8988T (cell line): Measurements from ENCODE around the gene EML1.
A peak's percentile ranks its signal among the peaks of the same experiment; 100 is the strongest.
"Not testable (repeated sequence)": the region's sequence is repeated elsewhere in the genome, so short reads cannot be mapped to it uniquely, and the experiment has no call there.

ENCODE experiments used
- DNase-seq: peaks from one replicate; pipeline ENCODE4 v3.0.0; 2011

The EML1 gene

DNA sequence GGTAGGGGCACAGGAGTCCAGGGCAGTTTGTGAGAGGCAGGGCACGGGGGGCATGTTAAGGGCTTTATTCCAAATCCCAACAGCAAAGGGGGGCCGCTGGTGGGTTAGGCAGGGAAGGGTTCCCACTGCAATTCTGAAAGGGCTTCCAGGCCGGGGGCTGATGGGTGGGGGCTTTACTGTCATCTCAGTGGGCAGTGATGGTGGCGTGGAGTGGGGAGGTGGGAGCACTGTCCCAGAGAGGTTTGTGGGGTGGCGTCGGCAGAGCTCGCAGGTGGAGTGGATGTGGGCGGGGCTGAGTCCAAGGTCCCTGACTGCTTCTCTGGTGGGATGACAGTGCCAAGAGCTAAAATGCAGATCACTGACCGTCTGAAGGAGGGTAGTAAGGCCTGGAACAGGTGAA is 150.4 kb downstream of the EML1 start:
- DNase-seq: no peak

DNA sequence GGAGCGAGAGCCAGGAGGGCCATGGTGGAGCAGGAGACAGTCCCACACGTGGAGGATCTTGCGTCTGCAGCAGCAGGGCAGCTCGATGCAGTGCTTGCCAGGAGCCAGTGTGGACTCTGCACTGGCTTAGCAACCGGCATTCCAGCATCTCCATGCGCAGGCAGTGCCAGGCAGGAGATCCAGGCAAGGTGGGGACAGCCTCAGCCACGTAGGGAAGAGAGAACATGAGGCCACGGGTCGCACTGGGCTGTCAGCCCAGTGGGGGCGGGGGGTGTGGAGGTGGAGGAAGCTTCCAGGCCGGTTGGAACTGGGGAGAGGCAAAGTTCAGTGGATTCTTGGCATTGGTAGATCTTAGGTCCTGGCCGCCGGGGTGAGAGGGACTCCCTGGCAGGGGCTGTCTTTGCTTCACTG is 151.0 kb downstream of the EML1 start:
- no peak for DNase-seq

DNA sequence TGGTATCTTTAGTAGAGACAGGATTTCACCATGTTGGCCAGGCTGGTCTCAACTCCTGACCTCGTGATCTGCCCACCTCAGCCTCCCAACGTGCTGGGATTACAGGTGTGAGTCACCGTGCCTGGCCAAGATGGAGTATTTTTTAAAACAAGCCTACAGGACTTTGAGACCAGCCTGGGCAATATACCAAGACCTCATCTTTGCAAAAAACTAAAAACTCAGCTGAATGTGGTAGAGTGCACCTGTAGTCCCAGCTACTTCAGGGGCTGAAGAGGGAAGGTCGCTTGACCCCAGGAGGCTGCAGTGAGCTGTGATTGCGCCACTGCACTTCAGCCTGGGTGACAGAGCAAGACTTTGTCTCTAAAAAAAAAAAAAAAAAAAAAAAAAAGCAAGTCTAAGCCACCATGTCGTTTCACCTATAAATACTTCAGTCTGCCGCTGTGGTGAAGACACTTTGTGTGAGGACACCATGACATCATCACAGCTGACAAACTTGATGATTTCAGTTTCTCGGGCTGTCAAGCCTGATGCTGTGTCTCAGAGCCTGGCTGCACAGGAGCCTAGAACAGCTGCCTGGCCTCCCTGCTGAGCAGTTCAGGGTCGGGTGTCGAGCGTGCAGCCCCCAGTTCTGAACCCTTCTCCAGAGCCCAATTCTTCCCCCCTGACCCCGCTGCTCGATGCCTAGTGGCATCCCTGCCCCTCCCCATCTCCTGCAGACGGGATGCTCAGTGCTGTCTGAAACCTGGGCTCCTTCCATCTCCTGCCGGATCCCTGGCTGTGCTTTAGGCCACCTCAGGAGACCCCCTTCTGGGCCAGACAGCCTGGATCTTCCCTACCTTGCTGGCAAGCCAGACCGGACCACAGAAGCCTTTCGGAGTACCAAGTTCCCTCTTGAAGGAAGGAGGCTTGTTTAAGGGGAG is 152.8 kb downstream of the EML1 start:
- DNase-seq: no peak

DNA sequence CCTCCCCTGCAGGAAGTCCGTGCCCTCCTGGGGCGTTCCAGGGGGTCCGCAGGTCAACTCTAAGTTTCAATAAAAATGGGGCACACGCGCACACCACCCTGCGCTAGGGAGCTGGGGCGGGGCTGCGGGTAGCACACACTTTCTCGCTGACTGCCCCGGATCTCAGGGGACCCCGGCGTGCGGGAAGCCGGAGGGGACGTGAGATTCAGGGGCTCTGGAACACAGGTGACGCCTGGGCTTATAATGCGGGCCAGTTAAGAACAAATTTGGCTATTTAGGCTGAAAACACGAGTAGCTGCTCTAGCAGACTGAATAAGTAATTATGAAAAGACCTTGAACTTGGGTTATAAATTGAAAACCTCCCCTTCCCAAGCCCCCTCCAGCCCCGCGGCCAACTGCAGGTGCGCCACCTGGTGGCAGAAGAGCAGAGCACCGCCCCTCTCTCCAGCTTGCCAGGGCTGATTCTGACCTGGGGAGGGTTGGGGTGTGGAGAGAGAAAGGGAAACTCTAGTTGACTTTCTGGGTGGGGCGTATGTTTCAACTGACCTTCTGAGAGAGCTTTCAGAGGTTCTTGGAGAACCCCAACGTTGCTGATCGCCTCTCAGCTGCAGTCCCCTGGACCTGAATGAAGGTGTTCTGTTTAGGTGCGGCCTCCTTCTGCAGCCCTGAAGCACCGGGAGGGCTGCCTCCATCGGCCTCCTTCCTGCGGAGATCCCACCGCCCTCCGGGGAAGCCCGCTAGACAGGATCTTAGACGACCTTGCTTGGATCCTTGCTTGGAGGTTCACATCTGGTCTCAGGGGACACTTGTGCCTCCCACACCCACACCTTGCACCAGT is 153.7 kb downstream of the EML1 start:
- DNase-seq: peak; percentile 82

DNA sequence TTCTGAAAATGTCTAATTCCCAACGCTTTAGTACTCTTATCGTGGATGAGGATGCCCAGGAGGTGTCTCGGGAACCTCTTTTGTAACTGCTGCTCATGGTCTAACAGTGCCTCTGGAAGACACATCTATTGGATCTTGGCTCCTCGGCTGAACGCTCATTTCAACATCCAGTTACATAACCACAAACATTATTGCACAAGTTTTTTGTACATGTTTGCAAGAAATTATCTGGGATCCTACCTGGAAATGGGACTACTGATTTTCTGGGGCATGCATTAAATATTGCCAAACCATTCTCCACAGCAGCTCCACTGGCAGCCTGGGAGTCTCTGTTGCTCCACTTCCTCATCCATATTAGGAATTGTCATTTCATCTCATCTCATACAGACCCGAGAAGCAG is 154.5 kb downstream of the EML1 start:
- no peak for DNase-seq

DNA sequence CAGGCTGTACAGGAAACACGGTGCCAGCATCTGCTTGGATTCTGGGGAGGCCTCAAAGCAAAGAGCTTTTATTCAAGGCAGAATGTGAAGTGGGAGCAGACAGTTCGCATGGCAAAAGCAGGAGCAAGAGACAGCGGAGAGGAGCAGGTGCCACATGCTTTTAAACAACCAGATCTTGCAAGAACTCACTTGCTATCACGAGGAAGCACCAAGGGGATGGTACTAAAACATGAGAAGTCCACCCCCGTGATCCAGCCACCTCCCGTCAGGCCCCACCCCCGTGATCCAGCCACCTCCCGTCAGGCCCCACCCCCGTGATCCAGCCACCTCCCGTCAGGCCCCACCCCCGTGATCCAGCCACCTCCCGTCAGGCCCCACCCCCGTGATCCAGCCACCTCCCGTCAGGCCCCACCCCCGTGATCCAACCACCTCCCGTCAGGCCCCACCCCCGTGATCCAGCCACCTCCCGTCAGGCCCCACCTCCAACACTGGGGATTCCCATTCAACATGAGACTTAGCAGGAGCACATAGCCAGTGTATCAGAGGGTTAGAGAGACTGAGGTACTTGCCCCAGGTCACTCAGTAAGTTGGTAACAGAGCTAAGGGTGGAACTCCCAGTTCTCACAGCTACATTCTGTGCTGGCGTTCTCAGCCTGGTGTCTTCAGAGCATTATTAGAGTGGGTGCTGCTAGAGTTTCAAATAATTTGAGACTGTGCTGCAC is 156.0 kb downstream of the EML1 start:
- not testable (repeated sequence) for DNase-seq

DNA sequence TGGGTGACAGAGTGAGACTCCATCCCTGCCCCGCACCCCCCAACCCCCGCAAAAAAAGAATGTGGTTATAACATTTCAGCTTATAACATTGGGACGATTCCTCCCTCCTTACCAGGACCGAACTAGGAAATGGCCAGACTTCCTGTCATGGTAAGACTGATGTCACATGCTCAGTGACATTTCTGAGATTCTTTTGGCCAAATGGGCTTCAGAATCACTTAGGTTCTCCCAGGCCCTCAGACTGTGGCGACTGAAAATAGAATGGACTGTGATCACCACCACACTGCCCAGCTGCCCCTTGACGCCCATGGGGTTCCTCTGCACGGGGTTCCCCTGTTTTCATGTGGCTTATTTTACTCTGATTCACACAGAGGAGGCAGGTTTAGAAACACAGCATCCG is 157.0 kb downstream of the EML1 start:
- no peak for DNase-seq

DNA sequence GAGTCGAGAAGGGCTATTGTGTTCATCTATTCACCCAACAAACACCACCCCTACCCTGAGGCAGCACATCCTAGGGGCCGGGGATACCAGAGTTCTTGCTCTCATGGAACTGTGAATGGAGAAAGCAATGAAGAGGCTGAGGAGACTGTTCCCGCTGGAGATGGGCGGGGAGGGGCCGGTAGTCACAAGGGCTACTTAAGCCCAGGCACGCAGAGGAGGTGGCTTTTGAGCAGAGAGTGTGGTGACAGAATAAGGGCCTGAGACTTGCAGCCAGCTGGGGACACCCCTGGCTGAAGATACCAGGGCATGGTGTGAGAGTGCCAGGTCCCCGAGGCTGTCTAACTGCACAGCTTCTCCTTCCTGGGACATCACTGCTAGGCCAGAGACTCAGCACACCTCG is 157.9 kb downstream of the EML1 start:
- no peak for DNase-seq

DNA sequence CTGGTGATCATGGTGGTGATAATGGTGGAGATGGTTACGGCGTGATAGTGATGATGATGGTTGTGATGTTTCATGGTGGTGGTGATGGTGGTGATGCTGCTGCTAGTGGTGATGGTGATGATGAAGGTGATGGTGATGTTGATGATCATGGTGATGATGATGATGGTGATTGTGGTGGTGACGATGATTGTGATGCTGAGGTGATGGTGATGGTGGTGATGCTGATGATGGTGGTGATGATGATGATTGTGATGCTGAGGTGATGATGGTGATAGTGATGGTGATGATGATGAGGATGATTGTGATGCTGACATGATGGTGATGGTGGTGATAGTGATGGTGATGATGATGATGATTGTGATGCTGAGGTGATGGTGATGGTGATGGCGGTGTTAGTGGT is 158.8 kb downstream of the EML1 start:
- no peak for DNase-seq

DNA sequence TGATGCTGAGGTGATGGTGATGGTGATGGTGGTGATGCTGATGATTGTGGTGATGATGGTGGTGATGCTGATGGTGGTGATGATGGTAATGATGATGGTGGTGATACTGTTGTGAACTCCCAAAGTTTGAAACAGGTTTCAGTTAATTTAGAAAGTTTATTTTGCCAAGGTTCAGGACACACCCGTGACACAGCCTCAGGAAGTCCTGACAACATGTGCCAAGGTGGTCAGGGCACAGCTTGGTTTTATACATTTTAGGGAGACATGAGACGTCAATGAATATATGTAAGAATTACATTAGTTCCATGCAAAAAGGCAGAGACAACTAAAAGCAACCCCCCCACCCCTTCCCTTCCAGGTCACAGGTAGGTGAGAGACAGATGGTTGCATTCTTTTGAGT is 159.2 kb downstream of the EML1 start:
- DNase-seq: no peak

DNA sequence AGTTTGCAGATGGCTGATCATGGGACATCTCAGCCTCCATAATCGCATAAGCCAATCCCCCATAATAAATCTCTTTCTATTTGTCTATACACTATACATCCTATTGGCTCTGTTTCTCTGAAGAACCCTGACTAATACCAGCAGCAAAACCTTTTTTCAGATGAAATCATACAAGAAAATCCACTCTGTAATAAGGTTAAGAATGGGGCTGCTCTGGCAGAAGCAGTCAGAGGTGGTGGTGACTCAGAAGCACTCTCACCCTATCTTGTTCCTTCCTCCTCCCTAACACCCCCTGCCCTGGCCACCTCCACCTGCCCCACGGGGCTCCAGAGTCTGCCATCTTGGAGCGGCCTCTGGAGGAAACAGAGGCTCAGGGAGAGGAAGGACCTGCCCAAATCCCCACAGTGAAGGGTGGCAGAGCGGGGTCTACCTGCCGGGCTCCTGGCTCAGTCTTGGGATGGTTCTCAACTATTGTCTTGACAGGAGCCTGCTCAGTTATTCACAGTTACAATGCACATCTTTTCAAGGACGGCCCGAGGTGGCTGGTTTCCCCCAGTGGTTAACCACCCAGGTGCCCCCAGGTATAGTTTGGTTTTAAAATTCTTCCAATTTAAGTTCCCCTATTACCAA is 162.7 kb downstream of the EML1 start:
- DNase-seq: no peak

DNA sequence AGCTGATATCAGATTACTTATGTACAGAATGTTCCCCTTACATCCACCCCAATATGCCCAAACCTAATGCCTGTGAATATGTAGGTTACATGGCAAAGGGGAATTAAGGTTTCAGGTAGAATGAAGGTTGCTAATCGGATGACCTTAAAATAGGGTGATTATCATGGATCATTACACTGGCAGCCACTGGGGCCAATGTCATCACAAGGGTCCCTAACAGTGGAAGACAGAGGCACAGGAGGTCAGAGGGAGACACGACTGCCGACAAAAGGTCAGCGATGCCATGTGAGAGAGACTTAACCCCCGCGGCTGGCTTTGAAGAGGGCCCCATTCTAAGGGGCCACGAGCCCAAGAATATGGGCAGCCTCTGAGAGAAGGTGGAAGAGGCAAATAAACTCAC is 165.2 kb downstream of the EML1 start:
- DNase-seq: no peak

DNA sequence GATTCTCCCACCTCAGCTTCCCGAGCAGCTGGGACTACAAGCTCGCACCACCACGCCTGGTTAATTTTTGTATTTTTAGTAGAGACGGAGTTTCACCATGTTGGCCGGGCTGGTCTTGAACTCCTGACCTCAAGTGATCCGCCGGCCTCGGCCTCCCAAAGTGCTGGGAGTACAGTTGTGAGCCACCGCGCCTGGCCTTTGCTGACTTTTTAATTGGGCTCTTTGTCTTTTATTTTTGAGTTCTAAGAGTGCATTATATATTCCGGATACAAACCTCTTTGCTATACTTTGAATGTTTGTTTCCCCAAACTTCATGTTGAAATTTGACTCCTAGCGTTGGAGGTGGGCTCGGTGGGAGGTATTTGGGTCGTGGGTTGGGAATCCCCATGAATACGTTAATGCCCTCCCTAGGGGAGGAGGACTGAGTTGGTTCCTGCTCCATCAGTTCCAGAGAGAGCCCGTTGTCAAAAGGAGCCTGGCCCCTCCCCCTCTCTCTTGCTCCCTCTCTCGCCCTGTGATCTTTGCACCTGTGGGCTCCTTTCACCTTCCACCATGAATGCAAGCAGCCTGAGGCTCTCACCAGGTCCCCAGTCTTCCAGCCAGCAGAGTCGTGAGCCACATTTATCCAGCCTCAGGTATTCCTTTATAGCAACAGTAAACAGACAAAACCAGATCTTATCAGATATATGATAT is 168.8 kb downstream of the EML1 start:
- DNase-seq: no peak

DNA sequence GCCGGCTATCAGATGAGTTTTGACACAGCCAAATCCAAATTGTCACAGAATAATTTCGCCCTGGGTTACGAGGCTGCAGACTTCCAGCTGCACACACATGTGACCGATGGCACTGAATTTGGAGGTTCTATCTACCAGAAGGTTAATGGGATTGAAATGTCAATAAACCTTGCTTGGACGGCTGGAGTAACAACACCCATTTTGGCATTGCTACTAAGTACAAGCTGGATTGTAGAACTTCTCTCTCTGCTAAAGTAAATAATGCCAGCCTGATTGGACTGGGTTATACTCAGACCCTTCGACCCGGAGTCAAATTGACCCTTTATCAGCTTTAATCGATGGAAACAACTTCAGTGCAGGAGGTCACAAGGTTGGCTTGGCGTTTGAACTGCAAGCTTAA is 171.8 kb downstream of the EML1 start:
- DNase-seq: no peak

DNA sequence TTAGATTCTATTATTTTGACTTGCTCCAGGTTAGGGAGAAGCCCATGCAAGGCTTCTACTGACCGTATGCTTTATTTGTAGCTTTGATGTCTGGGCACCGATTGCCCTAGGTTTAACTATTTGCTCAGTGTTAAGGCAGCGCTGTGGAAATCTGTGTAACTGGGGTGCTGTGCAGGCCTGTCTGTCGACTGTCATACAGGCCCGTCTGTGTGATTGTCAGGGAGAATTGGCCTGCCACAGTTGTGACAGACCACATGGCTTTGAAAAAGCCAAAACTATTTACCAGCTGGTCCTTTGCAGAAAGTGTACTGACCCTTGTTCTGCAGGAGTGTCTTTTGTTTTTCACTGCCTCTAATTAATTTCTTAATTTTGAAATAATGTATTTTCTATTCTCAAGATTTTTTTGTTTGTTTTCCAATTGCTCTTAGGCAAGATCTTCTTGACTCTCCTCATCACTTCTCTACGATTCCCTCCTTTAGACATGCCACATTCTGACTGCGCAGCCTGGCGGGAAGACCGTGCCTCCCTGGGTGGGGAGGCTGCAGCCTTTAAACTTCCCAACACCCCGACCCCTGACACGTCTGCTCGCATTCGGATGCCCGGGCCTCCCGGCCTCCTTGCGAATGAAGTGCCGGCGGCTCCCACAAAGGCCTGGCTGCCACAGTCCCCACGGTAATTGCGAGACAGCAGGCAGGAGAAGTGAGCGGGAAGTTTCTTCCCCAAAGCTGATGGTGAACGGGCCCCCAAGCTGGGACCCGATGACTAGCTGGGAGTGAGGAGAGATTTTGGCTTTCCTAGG is 173.0 kb downstream of the EML1 start:
- no peak for DNase-seq

DNA sequence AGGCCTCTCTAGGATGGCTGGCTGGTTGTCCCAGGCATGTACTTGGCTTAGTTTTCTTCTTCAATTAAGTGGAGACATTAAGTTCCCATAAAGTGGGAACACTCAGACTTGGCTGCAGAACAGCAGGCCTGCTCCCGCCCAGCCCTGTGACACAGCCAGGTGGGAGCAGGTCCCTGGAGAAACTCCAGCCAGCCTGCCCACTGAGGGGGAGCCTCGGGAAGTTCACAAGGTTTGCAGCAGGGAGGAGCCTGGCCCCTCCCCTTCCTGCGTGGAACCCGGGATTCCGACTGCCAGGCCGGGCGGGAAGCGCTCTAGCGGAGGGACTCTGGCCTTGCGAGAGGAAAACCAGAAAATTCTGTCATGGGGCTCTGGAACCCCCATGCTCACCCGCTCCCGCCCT is 173.7 kb downstream of the EML1 start:
- DNase-seq: no peak

DNA sequence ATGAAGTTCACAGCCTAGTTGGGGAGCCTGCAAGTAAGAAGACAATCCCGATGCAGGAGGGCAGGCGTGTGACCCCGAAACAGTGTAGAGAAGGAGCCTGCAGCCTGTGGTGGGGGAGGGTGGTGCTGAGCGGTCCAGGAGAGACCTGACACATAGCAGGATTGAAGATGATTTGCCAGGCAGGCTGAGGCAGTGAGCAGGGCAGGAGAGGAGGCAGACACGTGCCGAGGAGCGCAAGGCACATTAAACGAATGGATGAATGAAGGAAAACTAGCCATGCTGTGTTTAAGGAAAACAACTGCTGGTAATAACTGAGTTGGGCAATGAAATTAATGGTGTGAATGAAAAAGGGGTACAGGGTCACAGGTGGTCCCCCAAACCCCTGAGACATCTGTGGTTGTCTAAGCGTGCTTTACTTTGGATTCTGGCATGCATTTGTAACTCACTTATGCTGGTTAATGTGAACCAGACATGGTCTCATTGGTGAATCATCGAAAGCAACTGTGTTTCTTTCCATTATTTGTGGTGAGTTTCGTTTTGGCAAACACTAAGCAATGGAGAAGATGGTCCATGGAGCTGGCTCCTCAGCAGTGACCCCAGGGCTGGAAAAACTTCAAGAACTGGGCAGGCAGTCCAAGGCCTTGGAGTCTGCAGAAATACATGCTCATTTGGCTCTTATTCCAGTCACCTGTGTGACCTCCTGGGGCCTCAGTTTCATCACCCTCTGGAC is 175.1 kb downstream of the EML1 start:
- no peak for DNase-seq

DNA sequence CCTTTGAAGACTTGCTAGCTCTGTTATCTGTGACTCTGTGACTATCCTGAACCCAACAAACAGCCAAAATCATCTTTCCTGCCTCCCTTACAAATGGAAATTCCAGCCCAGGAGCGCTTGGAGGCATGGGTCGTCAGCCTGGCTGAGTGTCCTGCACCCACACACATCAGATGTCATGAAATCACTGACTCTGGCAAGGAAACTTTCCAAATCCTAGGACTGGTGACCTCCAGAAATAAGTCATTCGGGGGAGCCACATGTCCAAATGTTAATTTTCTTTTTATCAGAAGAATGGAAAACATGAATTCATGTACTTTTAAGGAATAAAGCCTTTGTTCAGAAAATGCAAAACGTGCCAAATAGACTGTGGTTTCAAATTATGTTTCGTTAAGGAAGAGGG is 175.7 kb downstream of the EML1 start:
- no peak for DNase-seq

DNA sequence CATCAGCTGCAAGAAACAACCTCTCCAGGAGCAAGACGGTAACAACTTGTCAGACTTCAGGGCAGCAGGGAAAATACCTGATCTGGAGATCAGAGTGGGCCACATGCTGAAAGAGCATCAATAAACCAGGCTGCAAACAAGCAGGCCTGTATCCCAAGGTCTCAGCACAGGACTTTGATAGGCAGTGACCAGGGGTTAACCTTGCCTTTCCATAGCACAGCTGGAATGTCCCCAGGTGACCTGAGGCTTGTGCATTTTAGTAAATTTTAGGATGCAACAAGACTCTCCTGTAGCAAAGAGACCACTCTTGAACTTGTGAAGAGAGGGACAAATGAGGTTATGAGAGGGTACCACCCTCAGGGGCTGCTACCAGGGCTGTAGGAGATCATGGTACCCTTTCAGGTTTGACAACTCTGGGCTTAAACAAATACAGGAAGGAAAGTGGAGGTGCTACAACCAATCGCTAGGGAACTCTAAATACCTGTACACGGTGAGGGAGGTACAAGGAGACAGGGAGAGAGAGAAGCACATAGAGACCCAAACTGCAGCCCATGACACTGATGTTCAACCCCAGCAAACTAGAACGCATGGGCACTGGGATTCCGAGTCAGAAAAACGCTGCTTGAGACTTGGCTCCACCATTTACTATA is 176.6 kb downstream of the EML1 start:
- DNase-seq: no peak
